GM23338 (cell line): ENCODE measurements around the gene COX10.

Source experiments
- EZH2 ChIP-seq: fragments of 200-600 bp; sonication (generic); IDR thresholded peaks from one replicate; pipeline ENCODE4 v1.8.0; 2017; ENCODE audit warnings: antibody characterized with exemption, mild to moderate bottlenecking, low read depth; ENCODE audit not compliant: unreplicated experiment
- EZH2phosphoT487 ChIP-seq: fragments of 200-600 bp; sonication (generic); IDR thresholded peaks from one replicate; pipeline ENCODE4 v1.8.1; 2018; ENCODE audit warnings: antibody characterized with exemption; ENCODE audit not compliant: unreplicated experiment
- JUNB ChIP-seq: IDR thresholded peaks from one replicate; pipeline ENCODE4 v1.6.1; 2016; ENCODE audit warnings: antibody characterized with exemption; ENCODE audit not compliant: unreplicated experiment
- NANOG ChIP-seq: IDR thresholded peaks from 2 replicates; pipeline ENCODE4 v1.6.1; 2016; ENCODE audit warnings: antibody characterized with exemption, borderline replicate concordance
- POLR2AphosphoS5 ChIP-seq: IDR thresholded peaks from 2 replicates; pipeline ENCODE4 v1.6.1; 2016; ENCODE audit warnings: antibody characterized with exemption, low read depth
- STAT1 ChIP-seq: IDR thresholded peaks from one replicate; pipeline ENCODE4 v1.6.1; 2016; ENCODE audit warnings: antibody characterized with exemption; ENCODE audit not compliant: unreplicated experiment
- ZNF114 ChIP-seq: fragments of 250-450 bp; sonication (Bioruptor Pico); IDR thresholded peaks from 2 replicates; pipeline ENCODE4 v1.5.0; 2020; ENCODE audit warnings: mild to moderate bottlenecking, moderate library complexity
- ZNF331 ChIP-seq: fragments of 250-450 bp; sonication (Bioruptor Pico); IDR thresholded peaks from 2 replicates; pipeline ENCODE4 v1.5.0; 2020; ENCODE audit warnings: low read depth, mild to moderate bottlenecking, moderate library complexity
- TF ChIP-seq, protein P1 (sequence below): IDR thresholded peaks from 2 replicates; pipeline ENCODE4 v1.6.1; 2016; ENCODE audit warnings: antibody characterized with exemption
- TF ChIP-seq, protein P2 (sequence below), 2 experiments: fragments of 200-600 bp in 1 of 2; sonication (generic) in 1 of 2; conservative IDR thresholded peaks; 2 replicates each; pipeline versions ENCODE4 v1.5.1 to v1.6.1; 2016 to 2017; ENCODE audit warnings: antibody characterized with exemption in 2 of 2, low read depth in 2 of 2, mild to moderate bottlenecking in 2 of 2, moderate library complexity in 1 of 2
- TF ChIP-seq, protein P3 (sequence below): IDR thresholded peaks from one replicate; pipeline ENCODE4 v1.6.1; 2018; ENCODE audit warnings: antibody characterized with exemption; ENCODE audit not compliant: unreplicated experiment
- TF ChIP-seq, protein P4 (sequence below): fragments of 250-450 bp; sonication (Bioruptor Pico); IDR thresholded peaks from 2 replicates; pipeline ENCODE4 v1.5.0; 2020; ENCODE audit warnings: mild to moderate bottlenecking, moderate library complexity

DNA sequence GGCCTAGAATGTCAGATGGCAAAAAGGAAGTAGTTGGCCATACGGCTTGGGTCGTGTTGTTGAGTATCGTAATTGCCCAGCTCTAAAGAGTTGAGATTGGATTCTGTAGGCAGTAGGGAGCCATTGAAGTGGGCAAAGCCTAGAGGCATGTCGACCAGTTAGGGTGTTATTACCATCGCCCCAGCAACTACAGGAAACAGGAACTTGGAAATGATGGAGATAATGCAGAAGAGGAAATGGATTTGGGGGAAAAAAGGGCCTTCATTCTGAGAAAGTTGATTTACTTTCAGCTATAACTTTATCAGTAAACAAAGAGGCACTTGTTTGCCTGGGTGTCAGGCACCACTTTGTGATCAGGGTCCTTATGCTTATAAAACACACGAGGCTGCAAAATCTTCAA is 52.6 kb downstream of the COX10 start:
- TF ChIP-seq, protein P1, sequence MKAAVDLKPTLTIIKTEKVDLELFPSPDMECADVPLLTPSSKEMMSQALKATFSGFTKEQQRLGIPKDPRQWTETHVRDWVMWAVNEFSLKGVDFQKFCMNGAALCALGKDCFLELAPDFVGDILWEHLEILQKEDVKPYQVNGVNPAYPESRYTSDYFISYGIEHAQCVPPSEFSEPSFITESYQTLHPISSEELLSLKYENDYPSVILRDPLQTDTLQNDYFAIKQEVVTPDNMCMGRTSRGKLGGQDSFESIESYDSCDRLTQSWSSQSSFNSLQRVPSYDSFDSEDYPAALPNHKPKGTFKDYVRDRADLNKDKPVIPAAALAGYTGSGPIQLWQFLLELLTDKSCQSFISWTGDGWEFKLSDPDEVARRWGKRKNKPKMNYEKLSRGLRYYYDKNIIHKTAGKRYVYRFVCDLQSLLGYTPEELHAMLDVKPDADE: no peak
- TF ChIP-seq, protein P2, sequence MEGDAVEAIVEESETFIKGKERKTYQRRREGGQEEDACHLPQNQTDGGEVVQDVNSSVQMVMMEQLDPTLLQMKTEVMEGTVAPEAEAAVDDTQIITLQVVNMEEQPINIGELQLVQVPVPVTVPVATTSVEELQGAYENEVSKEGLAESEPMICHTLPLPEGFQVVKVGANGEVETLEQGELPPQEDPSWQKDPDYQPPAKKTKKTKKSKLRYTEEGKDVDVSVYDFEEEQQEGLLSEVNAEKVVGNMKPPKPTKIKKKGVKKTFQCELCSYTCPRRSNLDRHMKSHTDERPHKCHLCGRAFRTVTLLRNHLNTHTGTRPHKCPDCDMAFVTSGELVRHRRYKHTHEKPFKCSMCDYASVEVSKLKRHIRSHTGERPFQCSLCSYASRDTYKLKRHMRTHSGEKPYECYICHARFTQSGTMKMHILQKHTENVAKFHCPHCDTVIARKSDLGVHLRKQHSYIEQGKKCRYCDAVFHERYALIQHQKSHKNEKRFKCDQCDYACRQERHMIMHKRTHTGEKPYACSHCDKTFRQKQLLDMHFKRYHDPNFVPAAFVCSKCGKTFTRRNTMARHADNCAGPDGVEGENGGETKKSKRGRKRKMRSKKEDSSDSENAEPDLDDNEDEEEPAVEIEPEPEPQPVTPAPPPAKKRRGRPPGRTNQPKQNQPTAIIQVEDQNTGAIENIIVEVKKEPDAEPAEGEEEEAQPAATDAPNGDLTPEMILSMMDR (conservative IDR thresholded peaks at IDR 0.05; ENCODE audit: low read depth in 2 of 2): no peak
- TF ChIP-seq NANOG (no peak), ZNF114 (CRISPR knock-in tag) (no peak), POLR2AphosphoS5 (no peak), JUNB (no peak), EZH2 (no peak), STAT1 (no peak), EZH2phosphoT487 (no peak), ZNF331 (no peak)
- TF ChIP-seq, protein P3, sequence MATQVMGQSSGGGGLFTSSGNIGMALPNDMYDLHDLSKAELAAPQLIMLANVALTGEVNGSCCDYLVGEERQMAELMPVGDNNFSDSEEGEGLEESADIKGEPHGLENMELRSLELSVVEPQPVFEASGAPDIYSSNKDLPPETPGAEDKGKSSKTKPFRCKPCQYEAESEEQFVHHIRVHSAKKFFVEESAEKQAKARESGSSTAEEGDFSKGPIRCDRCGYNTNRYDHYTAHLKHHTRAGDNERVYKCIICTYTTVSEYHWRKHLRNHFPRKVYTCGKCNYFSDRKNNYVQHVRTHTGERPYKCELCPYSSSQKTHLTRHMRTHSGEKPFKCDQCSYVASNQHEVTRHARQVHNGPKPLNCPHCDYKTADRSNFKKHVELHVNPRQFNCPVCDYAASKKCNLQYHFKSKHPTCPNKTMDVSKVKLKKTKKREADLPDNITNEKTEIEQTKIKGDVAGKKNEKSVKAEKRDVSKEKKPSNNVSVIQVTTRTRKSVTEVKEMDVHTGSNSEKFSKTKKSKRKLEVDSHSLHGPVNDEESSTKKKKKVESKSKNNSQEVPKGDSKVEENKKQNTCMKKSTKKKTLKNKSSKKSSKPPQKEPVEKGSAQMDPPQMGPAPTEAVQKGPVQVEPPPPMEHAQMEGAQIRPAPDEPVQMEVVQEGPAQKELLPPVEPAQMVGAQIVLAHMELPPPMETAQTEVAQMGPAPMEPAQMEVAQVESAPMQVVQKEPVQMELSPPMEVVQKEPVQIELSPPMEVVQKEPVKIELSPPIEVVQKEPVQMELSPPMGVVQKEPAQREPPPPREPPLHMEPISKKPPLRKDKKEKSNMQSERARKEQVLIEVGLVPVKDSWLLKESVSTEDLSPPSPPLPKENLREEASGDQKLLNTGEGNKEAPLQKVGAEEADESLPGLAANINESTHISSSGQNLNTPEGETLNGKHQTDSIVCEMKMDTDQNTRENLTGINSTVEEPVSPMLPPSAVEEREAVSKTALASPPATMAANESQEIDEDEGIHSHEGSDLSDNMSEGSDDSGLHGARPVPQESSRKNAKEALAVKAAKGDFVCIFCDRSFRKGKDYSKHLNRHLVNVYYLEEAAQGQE: no peak
- TF ChIP-seq, protein P4, sequence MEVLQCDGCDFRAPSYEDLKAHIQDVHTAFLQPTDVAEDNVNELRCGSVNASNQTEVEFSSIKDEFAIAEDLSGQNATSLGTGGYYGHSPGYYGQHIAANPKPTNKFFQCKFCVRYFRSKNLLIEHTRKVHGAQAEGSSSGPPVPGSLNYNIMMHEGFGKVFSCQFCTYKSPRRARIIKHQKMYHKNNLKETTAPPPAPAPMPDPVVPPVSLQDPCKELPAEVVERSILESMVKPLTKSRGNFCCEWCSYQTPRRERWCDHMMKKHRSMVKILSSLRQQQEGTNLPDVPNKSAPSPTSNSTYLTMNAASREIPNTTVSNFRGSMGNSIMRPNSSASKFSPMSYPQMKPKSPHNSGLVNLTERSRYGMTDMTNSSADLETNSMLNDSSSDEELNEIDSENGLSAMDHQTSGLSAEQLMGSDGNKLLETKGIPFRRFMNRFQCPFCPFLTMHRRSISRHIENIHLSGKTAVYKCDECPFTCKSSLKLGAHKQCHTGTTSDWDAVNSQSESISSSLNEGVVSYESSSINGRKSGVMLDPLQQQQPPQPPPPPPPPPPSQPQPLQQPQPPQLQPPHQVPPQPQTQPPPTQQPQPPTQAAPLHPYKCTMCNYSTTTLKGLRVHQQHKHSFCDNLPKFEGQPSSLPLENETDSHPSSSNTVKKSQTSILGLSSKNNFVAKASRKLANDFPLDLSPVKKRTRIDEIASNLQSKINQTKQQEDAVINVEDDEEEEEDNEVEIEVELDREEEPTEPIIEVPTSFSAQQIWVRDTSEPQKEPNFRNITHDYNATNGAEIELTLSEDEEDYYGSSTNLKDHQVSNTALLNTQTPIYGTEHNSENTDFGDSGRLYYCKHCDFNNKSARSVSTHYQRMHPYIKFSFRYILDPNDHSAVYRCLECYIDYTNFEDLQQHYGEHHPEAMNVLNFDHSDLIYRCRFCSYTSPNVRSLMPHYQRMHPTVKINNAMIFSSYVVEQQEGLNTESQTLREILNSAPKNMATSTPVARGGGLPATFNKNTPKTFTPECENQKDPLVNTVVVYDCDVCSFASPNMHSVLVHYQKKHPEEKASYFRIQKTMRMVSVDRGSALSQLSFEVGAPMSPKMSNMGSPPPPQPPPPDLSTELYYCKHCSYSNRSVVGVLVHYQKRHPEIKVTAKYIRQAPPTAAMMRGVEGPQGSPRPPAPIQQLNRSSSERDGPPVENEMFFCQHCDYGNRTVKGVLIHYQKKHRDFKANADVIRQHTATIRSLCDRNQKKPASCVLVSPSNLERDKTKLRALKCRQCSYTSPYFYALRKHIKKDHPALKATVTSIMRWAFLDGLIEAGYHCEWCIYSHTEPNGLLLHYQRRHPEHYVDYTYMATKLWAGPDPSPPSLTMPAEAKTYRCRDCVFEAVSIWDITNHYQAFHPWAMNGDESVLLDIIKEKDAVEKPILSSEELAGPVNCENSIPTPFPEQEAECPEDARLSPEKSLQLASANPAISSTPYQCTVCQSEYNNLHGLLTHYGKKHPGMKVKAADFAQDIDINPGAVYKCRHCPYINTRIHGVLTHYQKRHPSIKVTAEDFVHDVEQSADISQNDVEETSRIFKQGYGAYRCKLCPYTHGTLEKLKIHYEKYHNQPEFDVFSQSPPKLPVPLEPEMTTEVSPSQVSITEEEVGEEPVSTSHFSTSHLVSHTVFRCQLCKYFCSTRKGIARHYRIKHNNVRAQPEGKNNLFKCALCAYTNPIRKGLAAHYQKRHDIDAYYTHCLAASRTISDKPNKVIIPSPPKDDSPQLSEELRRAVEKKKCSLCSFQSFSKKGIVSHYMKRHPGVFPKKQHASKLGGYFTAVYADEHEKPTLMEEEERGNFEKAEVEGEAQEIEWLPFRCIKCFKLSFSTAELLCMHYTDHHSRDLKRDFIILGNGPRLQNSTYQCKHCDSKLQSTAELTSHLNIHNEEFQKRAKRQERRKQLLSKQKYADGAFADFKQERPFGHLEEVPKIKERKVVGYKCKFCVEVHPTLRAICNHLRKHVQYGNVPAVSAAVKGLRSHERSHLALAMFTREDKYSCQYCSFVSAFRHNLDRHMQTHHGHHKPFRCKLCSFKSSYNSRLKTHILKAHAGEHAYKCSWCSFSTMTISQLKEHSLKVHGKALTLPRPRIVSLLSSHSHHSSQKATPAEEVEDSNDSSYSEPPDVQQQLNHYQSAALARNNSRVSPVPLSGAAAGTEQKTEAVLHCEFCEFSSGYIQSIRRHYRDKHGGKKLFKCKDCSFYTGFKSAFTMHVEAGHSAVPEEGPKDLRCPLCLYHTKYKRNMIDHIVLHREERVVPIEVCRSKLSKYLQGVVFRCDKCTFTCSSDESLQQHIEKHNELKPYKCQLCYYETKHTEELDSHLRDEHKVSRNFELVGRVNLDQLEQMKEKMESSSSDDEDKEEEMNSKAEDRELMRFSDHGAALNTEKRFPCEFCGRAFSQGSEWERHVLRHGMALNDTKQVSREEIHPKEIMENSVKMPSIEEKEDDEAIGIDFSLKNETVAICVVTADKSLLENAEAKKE (CRISPR knock-in tag): no peak
